Caco-2 (cell line): ENCODE measurements around the gene PGAM2. TPM values are rescaled to one million over a fixed set of nuclear protein-coding genes. Genes with fewer than 3 reads are reported as not detected.
A peak's percentile ranks its signal among the peaks of the same experiment; 100 is the strongest.

Source experiments
- Bru-seq: library from RNA; stranded (reverse); fragments of 400-500 nt; gene quantifications from one replicate; lab custom pipeline; 2021; lab: Mats Ljungman, UMichigan
- BruChase-seq, 2 experiments: library from RNA; stranded (reverse); fragments of 400-500 nt; gene quantifications; one replicate each; lab custom pipeline; 2021; lab: Mats Ljungman, UMichigan
- BruUV-seq: library from RNA; stranded (reverse); fragments of 400-500 nt; replicated peaks from 2 replicates; lab custom pipeline; 2021; lab: Mats Ljungman, UMichigan
- CTCF ChIA-PET: fragments of 300-600 bp; sonication (Branson Sonifier 250); formaldehyde crosslinking; loops from one replicate; lab custom pipeline; 2022; ENCODE audit warnings: antibody characterized with exemption; lab: Charles Lee
- POLR2A ChIA-PET: fragments of 300-600 bp; sonication (Branson Sonifier 250); formaldehyde crosslinking; loops from one replicate; lab custom pipeline; 2022; ENCODE audit warnings: antibody characterized with exemption; lab: Charles Lee
- DNase-seq, 2 experiments: peaks; one replicate each; pipeline versions ENCODE4 v3.0.0 to v3.0.0-alpha.2; 2020 to 2022
- H3K27me3 ChIP-seq: replicated peaks from 2 replicates; pipeline ENCODE4 v1.6.0; 2011; ENCODE audit warnings: low read length; ENCODE audit not compliant: control insufficient read depth, insufficient read depth
- H3K36me3 ChIP-seq: 2 replicates; pipeline ENCODE4 v1.5.1; 2011; ENCODE audit warnings: low read length; ENCODE audit not compliant: control insufficient read depth, insufficient read depth
- H3K4me1 ChIP-seq: fragments of 250-450 bp; sonication (Bioruptor Pico); 2 replicates; pipeline ENCODE4 v1.5.1; 2020; ENCODE audit warnings: mild to moderate bottlenecking
- H3K4me3 ChIP-seq: 2 replicates; pipeline ENCODE4 v1.5.1; 2011; ENCODE audit warnings: low read depth, mild to moderate bottlenecking, control low read depth, low read length
- H3K9me3 ChIP-seq: fragments of 250-450 bp; sonication (Bioruptor Pico); 2 replicates; pipeline ENCODE4 v1.5.1; 2020; ENCODE audit warnings: mild to moderate bottlenecking, moderate library complexity
- H3K27ac Mint-ChIP-seq: one replicate; pipeline ENCODE4 v1.8.0; 2022; ENCODE audit warnings: mixed read lengths; ENCODE audit not compliant: unreplicated experiment
- H3K27me3 Mint-ChIP-seq: one replicate; pipeline ENCODE4 v1.8.0; 2022; ENCODE audit warnings: mixed read lengths; ENCODE audit not compliant: insufficient read depth, unreplicated experiment
- H3K36me3 Mint-ChIP-seq: one replicate; pipeline ENCODE4 v1.8.0; 2022; ENCODE audit warnings: mild to moderate bottlenecking, mixed read lengths; ENCODE audit not compliant: insufficient read depth, unreplicated experiment
- H3K4me1 Mint-ChIP-seq: one replicate; pipeline ENCODE4 v1.8.0; 2022; ENCODE audit warnings: low read depth, mixed read lengths; ENCODE audit not compliant: unreplicated experiment
- H3K4me3 Mint-ChIP-seq: one replicate; pipeline ENCODE4 v1.8.0; 2022; ENCODE audit warnings: mild to moderate bottlenecking, moderate library complexity, mixed read lengths; ENCODE audit not compliant: unreplicated experiment
- H3K9me3 Mint-ChIP-seq: one replicate; pipeline ENCODE4 v1.8.0; 2022; ENCODE audit warnings: mixed read lengths; ENCODE audit not compliant: unreplicated experiment
- CTCF ChIP-seq, 2 experiments: fragments of 200-600 bp in 1 of 2; IDR thresholded peaks; 1 replicate in 1 of 2; 2 replicates in 1 of 2; pipeline versions ENCODE4 v1.5.1 to v1.8.0; 2011 to 2022; ENCODE audit warnings: antibody characterized with exemption in 1 of 2, control low read depth in 1 of 2, inconsistent platforms in 1 of 2, low read depth in 1 of 2, low read length in 1 of 2, mild to moderate bottlenecking in 1 of 2, moderate library complexity in 1 of 2; ENCODE audit not compliant: insufficient read depth in 1 of 2, severe bottlenecking in 1 of 2, unreplicated experiment in 1 of 2
- intact Hi-C: fragments of 100-400 bp; cut with micrococcal nuclease; formaldehyde crosslinking; loops from one replicate; pipeline ENCODE4 v1.10.0; 2022; ENCODE audit not compliant: unreplicated experiment
- long read RNA-seq: library from polyadenylated mRNA; stranded (forward); transcript quantifications from one replicate; pipeline ENCODE4 v2.0.0, GENCODE V29; 2022
- total RNA-seq: library from RNA; stranded (reverse); gene quantifications from 2 replicates; pipeline ENCODE4 v1.2.3, GENCODE V29; 2022

The PGAM2 gene
- total RNA-seq (not detected in 2 replicates), Bru-seq, nascent RNA (percentile 20 among the genes with signal in this experiment), BruChase-seq, experiment 1, labeled RNA remaining after a 2-hour chase (percentile 31 among the genes with signal in this experiment), BruChase-seq, experiment 2, labeled RNA remaining after a 6-hour chase (percentile 23 among the genes with signal in this experiment)
- long read RNA-seq, partial matches to known transcripts = 0 of 2 reads
- long read RNA-seq, other reads (novel, unspliced or antisense) = 2 of 2 reads

- Mint-ChIP-seq H3K27ac (no peak within 1 kb of the TSS), H3K4me3 (no peak within 1 kb of the TSS)
- POLR2A ChIA-PET = no interaction called here
Observed at GRCh38 chr7:44065431-44066110, at the start of gene PGAM2. PGAM2 (minus strand) TSS chr7:44065567; CDS start chr7:44065529, 38 bp downstream.

GRCh38 chr7:44114586-44115310, 49.4 kb upstream of the PGAM2 start:
- no peak for TF ChIP-seq CTCF (IDR thresholded peaks at IDR 0.05; ENCODE audit: insufficient read depth in 1 of 2, low read depth in 1 of 2, low read length in 1 of 2, severe bottlenecking in 1 of 2, unreplicated experiment in 1 of 2)
- no peaks in the 10 kb centered on the region for H3K27me3 Mint-ChIP-seq
- no peak overlapping the region for H3K4me3 ChIP-seq
- intact Hi-C loops = no loop called here
- BruUV-seq = no TSS peak
- H3K9me3 Mint-ChIP-seq = no peaks in the 10 kb centered on the region
- no peaks in the 10 kb centered on the region for H3K9me3 ChIP-seq
- no peaks in the 10 kb centered on the region for H3K4me1 Mint-ChIP-seq
- ChIA-PET CTCF (interaction anchor here (0.6 kb wide), 1 partner anchor 86 kb away, joined by 12 read pairs; no protein-coding TSS in a partner anchor), POLR2A (no interaction called here)
- no peak overlapping the region for H3K4me3 Mint-ChIP-seq
- no peak for DNase-seq
- H3K27me3 ChIP-seq = no peaks in the 10 kb centered on the region
- H3K36me3 Mint-ChIP-seq = peaks cover 39% of the 10 kb centered on the region
- H3K4me1 ChIP-seq = no peaks in the 10 kb centered on the region
- H3K36me3 ChIP-seq = peaks cover 2% of the 10 kb centered on the region
- no peak overlapping the region for H3K27ac Mint-ChIP-seq

More at GRCh38 chr7:44065431-44066110, at the start of gene PGAM2:
- no peaks in the 10 kb centered on the region for H3K36me3 ChIP-seq
- H3K4me3 ChIP-seq = no peak within 1 kb of the TSS
- Mint-ChIP-seq H3K36me3 (peaks cover 58% of the 10 kb centered on the region), H3K9me3 (no peaks in the 10 kb centered on the region), H3K4me1 (peaks cover 6% of the 10 kb centered on the region), H3K27me3 (peaks cover 3% of the 10 kb centered on the region)
- no peaks in the 10 kb centered on the region for H3K27me3 ChIP-seq
- CTCF ChIA-PET = interaction anchor here (0.8 kb wide), 1 partner anchor 16 kb away, joined by 5 read pairs; no protein-coding TSS in a partner anchor
- DNase-seq = peak in 1 of 2 experiments; percentile 42
- TF ChIP-seq CTCF (IDR thresholded peaks at IDR 0.05; ENCODE audit: insufficient read depth in 1 of 2, low read depth in 1 of 2, low read length in 1 of 2, severe bottlenecking in 1 of 2, unreplicated experiment in 1 of 2) = no peak
- BruUV-seq = no TSS peak
- H3K9me3 ChIP-seq = no peaks in the 10 kb centered on the region
- no peaks in the 10 kb centered on the region for H3K4me1 ChIP-seq
- intact Hi-C loops = no loop called here

- H3K27me3 ChIP-seq = no peaks in the 10 kb centered on the region
- no peaks in the 10 kb centered on the region for H3K9me3 ChIP-seq
- no peak for DNase-seq
- Mint-ChIP-seq H3K4me1 (no peaks in the 10 kb centered on the region), H3K4me3 (peak overlapping the region; percentile 64), H3K27me3 (no peaks in the 10 kb centered on the region), H3K9me3 (no peaks in the 10 kb centered on the region), H3K27ac (no peak overlapping the region), H3K36me3 (peaks cover 39% of the 10 kb centered on the region)
- BruUV-seq = no TSS peak
- H3K4me3 ChIP-seq = no peak overlapping the region
- no peaks in the 10 kb centered on the region for H3K4me1 ChIP-seq
- intact Hi-C loops = no loop called here
- ChIA-PET CTCF (interaction anchor here (0.6 kb wide), 1 partner anchor 87 kb away, joined by 12 read pairs; no protein-coding TSS in a partner anchor), POLR2A (no interaction called here)
- H3K36me3 ChIP-seq = no peaks in the 10 kb centered on the region; the same call in none of the 2 replicates
- no peak for TF ChIP-seq CTCF (IDR thresholded peaks at IDR 0.05; ENCODE audit: insufficient read depth in 1 of 2, low read depth in 1 of 2, low read length in 1 of 2, severe bottlenecking in 1 of 2, unreplicated experiment in 1 of 2)
Observed at GRCh38 chr7:44113764-44114354, 48.5 kb upstream of the PGAM2 start.
